ENCODE results near the gene C3orf62. TPM values are rescaled to one million over a fixed set of nuclear protein-coding genes. Genes with fewer than 3 reads are reported as not detected.

C3orf62 gene
- total and polyA plus RNA-seq, 4 donors = 0.96 to 3.1 (median 1.6) TPM

DNA sequence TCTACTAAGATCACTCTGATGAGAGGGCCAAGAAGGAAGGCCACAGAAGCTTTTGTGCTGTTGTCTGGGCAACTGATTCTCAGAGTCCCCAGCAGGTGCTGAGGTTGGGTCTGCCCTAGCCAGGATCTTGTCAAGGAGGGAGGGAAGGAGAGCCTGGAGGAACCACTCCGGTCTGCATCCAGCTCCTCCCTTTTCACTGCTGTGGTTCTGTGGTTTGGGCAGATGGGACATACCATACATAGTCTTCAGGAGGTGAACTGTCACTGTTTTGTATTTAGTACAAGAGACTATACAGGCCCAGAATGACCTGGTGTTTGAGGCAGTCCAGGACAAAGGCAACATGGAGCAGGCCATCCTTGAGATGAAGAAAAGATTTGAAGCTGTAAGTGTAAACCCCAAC lies 21.9 kb downstream of the C3orf62 start:
- no peak for TF ChIP-seq NR2F2 (IDR thresholded peaks at IDR 0.05)
- TF ChIP-seq FOXA1 (IDR thresholded peaks at IDR 0.05) = no peak
- TF ChIP-seq EGR1 (IDR thresholded peaks at IDR 0.05; ENCODE audit: low read depth in 2 of 2) = no peak
- TF ChIP-seq, protein P1, sequence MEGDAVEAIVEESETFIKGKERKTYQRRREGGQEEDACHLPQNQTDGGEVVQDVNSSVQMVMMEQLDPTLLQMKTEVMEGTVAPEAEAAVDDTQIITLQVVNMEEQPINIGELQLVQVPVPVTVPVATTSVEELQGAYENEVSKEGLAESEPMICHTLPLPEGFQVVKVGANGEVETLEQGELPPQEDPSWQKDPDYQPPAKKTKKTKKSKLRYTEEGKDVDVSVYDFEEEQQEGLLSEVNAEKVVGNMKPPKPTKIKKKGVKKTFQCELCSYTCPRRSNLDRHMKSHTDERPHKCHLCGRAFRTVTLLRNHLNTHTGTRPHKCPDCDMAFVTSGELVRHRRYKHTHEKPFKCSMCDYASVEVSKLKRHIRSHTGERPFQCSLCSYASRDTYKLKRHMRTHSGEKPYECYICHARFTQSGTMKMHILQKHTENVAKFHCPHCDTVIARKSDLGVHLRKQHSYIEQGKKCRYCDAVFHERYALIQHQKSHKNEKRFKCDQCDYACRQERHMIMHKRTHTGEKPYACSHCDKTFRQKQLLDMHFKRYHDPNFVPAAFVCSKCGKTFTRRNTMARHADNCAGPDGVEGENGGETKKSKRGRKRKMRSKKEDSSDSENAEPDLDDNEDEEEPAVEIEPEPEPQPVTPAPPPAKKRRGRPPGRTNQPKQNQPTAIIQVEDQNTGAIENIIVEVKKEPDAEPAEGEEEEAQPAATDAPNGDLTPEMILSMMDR (IDR thresholded peaks at IDR 0.05; ENCODE audit: low read depth, low read length, missing input control) = no peak
- no peak for TF ChIP-seq YY1 (IDR thresholded peaks at IDR 0.05)
- TF ChIP-seq HNF4A (conservative IDR thresholded peaks at IDR 0.05) = no peak
- TF ChIP-seq RXRA (IDR thresholded peaks at IDR 0.05) = no peak
- no peak for TF ChIP-seq RAD21 (IDR thresholded peaks at IDR 0.05)
- TF ChIP-seq GABPA (IDR thresholded peaks at IDR 0.05 in 1 of 2, conservative IDR thresholded peaks at IDR 0.05 in 1 of 2) = no peak
- TF ChIP-seq HNF4G (IDR thresholded peaks at IDR 0.05) = no peak
- TF ChIP-seq JUND (IDR thresholded peaks at IDR 0.05) = no peak
- TF ChIP-seq, protein P2, sequence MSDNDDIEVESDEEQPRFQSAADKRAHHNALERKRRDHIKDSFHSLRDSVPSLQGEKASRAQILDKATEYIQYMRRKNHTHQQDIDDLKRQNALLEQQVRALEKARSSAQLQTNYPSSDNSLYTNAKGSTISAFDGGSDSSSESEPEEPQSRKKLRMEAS (IDR thresholded peaks at IDR 0.05) = no peak
- TF ChIP-seq FOXA2 (IDR thresholded peaks at IDR 0.05) = no peak
- no peak for TF ChIP-seq SP1 (IDR thresholded peaks at IDR 0.05)
- no peak overlapping the region for H3K27ac ChIP-seq (ENCODE audit: low read depth in 1 of 2, low read length in 2 of 2)

DNA sequence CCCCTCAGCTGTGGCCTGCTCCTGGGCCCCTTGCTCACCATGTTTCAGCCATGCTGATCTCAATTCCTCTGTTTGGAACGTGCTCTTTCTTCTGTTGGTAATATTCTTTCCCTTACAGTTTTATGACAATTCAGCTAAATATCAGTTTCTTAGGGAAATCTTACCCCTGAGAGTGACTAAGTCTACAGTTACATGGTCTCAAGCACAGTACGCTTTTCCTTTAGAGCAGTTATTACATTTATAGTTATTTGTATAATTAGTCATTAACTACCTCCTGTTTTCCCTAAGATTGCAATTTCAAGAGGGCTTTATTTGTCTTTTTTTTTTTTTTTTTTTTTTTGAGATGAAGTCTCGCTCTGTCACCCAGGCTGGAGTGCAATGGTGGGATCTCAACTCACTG lies 23.5 kb downstream of the C3orf62 start:
- Histone ChIP-seq H3K4me1 (ENCODE audit: control insufficient read depth in 4 of 4, insufficient read depth in 4 of 4, low read length in 3 of 4) (no peaks in the 10 kb centered on the region), H3K27ac (ENCODE audit: low read depth in 1 of 2, low read length in 2 of 2) (no peak overlapping the region), H3K36me3 (ENCODE audit: control insufficient read depth in 4 of 4, insufficient read depth in 3 of 4, low read depth in 1 of 4, low read length in 3 of 4) (no peaks in the 10 kb centered on the region), H3K9me3 (ENCODE audit: control insufficient read depth in 4 of 4, low read length in 3 of 4) (no peaks in the 10 kb centered on the region), H3K27me3 (ENCODE audit: control insufficient read depth in 4 of 4, insufficient read depth in 4 of 4, low read length in 3 of 4) (no peaks in the 10 kb centered on the region), H3K9ac (ENCODE audit: low read depth in 1 of 2, low read length in 2 of 2) (no peak overlapping the region), H3K4me3 (ENCODE audit: low read depth in 1 of 3, low read length in 3 of 3) (no peak overlapping the region)
- 88% methylated on average over 3 of the region's 3 CpGs for WGBS
- DNase-seq (ENCODE audit: low spot score) = no peak
- no peak for TF ChIP-seq HNF4G (IDR thresholded peaks at IDR 0.05)
- TF ChIP-seq GABPA (IDR thresholded peaks at IDR 0.05 in 1 of 2, conservative IDR thresholded peaks at IDR 0.05 in 1 of 2) = no peak
- TF ChIP-seq, protein P1 (IDR thresholded peaks at IDR 0.05; ENCODE audit: low read depth, low read length, missing input control) = no peak

More for the DNA sequence above, 21.9 kb downstream of the C3orf62 start:
- H3K9ac ChIP-seq (ENCODE audit: low read depth in 1 of 2, low read length in 2 of 2) = no peak overlapping the region
- no peaks in the 10 kb centered on the region for H3K27me3 ChIP-seq (ENCODE audit: control insufficient read depth in 4 of 4, insufficient read depth in 4 of 4, low read length in 3 of 4)
- DNase-seq (ENCODE audit: low spot score) = no peak
- H3K36me3 ChIP-seq (ENCODE audit: control insufficient read depth in 4 of 4, insufficient read depth in 3 of 4, low read depth in 1 of 4, low read length in 3 of 4) = no peaks in the 10 kb centered on the region
- H3K4me3 ChIP-seq (ENCODE audit: low read depth in 1 of 3, low read length in 3 of 3) = no peak overlapping the region
- WGBS = 61% methylated on average over 1 of the region's 1 CpG
- no peaks in the 10 kb centered on the region for H3K9me3 ChIP-seq (ENCODE audit: control insufficient read depth in 4 of 4, low read length in 3 of 4)
- H3K4me1 ChIP-seq (ENCODE audit: control insufficient read depth in 4 of 4, insufficient read depth in 4 of 4, low read length in 3 of 4) = no peaks in the 10 kb centered on the region

DNA sequence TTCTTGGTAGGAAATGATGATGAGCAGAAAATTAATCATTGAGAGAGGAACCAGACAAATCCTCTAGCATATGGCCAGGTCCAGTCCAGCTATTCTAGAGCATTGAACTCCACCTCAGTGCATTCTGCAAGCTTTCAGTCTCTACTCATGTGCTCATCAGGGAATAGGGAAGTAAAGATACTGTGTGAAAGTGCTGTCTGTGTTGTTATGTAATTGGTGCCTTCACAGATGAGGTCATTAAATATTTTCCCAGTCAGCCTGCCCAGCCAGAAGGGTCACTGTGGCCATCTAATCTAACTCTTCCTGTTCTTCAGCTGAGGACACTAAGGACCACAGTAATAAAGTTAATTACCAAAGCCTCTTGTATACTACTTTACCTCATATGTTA lies 28.2 kb downstream of the C3orf62 start:
- no peaks in the 10 kb centered on the region for H3K36me3 ChIP-seq (ENCODE audit: control insufficient read depth in 4 of 4, insufficient read depth in 3 of 4, low read depth in 1 of 4, low read length in 3 of 4)
- H3K27ac ChIP-seq (ENCODE audit: low read depth in 1 of 2, low read length in 2 of 2) = peak overlapping the region in 1 of 2 donors; percentile 43
- H3K9ac ChIP-seq (ENCODE audit: low read depth in 1 of 2, low read length in 2 of 2) = no peak overlapping the region
- no peaks in the 10 kb centered on the region for H3K27me3 ChIP-seq (ENCODE audit: control insufficient read depth in 4 of 4, insufficient read depth in 4 of 4, low read length in 3 of 4)
- no peaks in the 10 kb centered on the region for H3K4me1 ChIP-seq (ENCODE audit: control insufficient read depth in 4 of 4, insufficient read depth in 4 of 4, low read length in 3 of 4)
- DNase-seq (ENCODE audit: low spot score) = no peak
- no peaks in the 10 kb centered on the region for H3K9me3 ChIP-seq (ENCODE audit: control insufficient read depth in 4 of 4, low read length in 3 of 4)
- H3K4me3 ChIP-seq (ENCODE audit: low read depth in 1 of 3, low read length in 3 of 3) = no peak overlapping the region
- TF ChIP-seq, protein P3, sequence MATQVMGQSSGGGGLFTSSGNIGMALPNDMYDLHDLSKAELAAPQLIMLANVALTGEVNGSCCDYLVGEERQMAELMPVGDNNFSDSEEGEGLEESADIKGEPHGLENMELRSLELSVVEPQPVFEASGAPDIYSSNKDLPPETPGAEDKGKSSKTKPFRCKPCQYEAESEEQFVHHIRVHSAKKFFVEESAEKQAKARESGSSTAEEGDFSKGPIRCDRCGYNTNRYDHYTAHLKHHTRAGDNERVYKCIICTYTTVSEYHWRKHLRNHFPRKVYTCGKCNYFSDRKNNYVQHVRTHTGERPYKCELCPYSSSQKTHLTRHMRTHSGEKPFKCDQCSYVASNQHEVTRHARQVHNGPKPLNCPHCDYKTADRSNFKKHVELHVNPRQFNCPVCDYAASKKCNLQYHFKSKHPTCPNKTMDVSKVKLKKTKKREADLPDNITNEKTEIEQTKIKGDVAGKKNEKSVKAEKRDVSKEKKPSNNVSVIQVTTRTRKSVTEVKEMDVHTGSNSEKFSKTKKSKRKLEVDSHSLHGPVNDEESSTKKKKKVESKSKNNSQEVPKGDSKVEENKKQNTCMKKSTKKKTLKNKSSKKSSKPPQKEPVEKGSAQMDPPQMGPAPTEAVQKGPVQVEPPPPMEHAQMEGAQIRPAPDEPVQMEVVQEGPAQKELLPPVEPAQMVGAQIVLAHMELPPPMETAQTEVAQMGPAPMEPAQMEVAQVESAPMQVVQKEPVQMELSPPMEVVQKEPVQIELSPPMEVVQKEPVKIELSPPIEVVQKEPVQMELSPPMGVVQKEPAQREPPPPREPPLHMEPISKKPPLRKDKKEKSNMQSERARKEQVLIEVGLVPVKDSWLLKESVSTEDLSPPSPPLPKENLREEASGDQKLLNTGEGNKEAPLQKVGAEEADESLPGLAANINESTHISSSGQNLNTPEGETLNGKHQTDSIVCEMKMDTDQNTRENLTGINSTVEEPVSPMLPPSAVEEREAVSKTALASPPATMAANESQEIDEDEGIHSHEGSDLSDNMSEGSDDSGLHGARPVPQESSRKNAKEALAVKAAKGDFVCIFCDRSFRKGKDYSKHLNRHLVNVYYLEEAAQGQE (IDR thresholded peaks at IDR 0.05) = no peak
- TF ChIP-seq EGR1 (IDR thresholded peaks at IDR 0.05; ENCODE audit: low read depth in 2 of 2) (no peak), TAF1 (conservative IDR thresholded peaks at IDR 0.05) (no peak), SP1 (IDR thresholded peaks at IDR 0.05) (no peak), RAD21 (IDR thresholded peaks at IDR 0.05) (peak; percentile 16 to 19), RXRA (IDR thresholded peaks at IDR 0.05) (peak; percentile 23 to 58), FOXA1 (IDR thresholded peaks at IDR 0.05) (no peak)
- TF ChIP-seq, protein P1 (IDR thresholded peaks at IDR 0.05; ENCODE audit: low read depth, low read length, missing input control) = no peak
- TF ChIP-seq, protein P4, sequence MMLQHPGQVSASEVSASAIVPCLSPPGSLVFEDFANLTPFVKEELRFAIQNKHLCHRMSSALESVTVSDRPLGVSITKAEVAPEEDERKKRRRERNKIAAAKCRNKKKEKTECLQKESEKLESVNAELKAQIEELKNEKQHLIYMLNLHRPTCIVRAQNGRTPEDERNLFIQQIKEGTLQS (IDR thresholded peaks at IDR 0.05) = no peak
